BE2C (cell line): ENCODE data around the gene CIDEB.

Source experiments
- DNase-seq: peaks from one replicate; pipeline ENCODE4 v3.0.0-alpha.2; 2020
- H3K27me3 ChIP-seq: fragments of 250-450 bp; sonication (Bioruptor Pico); 2 replicates; pipeline ENCODE4 v1.5.1; 2020; ENCODE audit warnings: mild to moderate bottlenecking
- H3K36me3 ChIP-seq: fragments of 250-450 bp; sonication (Bioruptor Pico); 2 replicates; pipeline ENCODE4 v1.5.1; 2020; ENCODE audit warnings: mild to moderate bottlenecking
- H3K4me1 ChIP-seq: fragments of 250-450 bp; sonication (Bioruptor Pico); 2 replicates; pipeline ENCODE4 v1.5.1; 2020
- H3K4me3 ChIP-seq: 2 replicates; pipeline ENCODE4 v1.5.1; 2011; ENCODE audit warnings: low read depth, low read length
- H3K9me3 ChIP-seq: fragments of 250-450 bp; sonication (Bioruptor Pico); 2 replicates; pipeline ENCODE4 v1.5.1; 2020
- CTCF ChIP-seq: IDR thresholded peaks from 2 replicates; pipeline ENCODE4 v1.5.1; 2012; ENCODE audit warnings: mild to moderate bottlenecking, low read depth, low read length

Gene CIDEB

GRCh38 chr14:24271134-24271833 is 36.5 kb downstream of the CIDEB start, which contains the start of gene RABGGTA:
Gene RABGGTA, minus strand, starts transcription at chr14:24271597. Its CDS starts 482 bp downstream, at chr14:24271115.
- TF ChIP-seq CTCF: peak; percentile 58
- H3K4me1 ChIP-seq: no peaks in the 10 kb centered on the region

GRCh38 chr14:24270537-24271133 is 37.1 kb downstream of the CIDEB start:
- no peak for DNase-seq
- no peaks in the 10 kb centered on the region for H3K9me3 ChIP-seq
- H3K27me3 ChIP-seq: no peaks in the 10 kb centered on the region
- no peaks in the 10 kb centered on the region for H3K36me3 ChIP-seq
- TF ChIP-seq CTCF: no peak
- no peaks in the 10 kb centered on the region for H3K4me1 ChIP-seq
- H3K4me3 ChIP-seq: peak overlapping the region; percentile 76

More at GRCh38 chr14:24271134-24271833, 36.5 kb downstream of the CIDEB start, which contains the start of gene RABGGTA:
- Histone ChIP-seq H3K9me3 (no peaks in the 10 kb centered on the region), H3K4me3 (peak within 1 kb of the TSS; percentile 76), H3K36me3 (no peaks in the 10 kb centered on the region), H3K27me3 (no peaks in the 10 kb centered on the region)
- DNase-seq: peak; percentile 90

- Histone ChIP-seq H3K4me1 (no peaks in the 10 kb centered on the region), H3K9me3 (no peaks in the 10 kb centered on the region), H3K27me3 (no peaks in the 10 kb centered on the region), H3K36me3 (no peaks in the 10 kb centered on the region), H3K4me3 (no peak overlapping the region)
- no peak for TF ChIP-seq CTCF
- DNase-seq: no peak
Observed at GRCh38 chr14:24269910-24270536, 37.8 kb downstream of the CIDEB start.

- Histone ChIP-seq H3K36me3 (no peaks in the 10 kb centered on the region), H3K27me3 (no peaks in the 10 kb centered on the region), H3K9me3 (no peaks in the 10 kb centered on the region), H3K4me1 (no peaks in the 10 kb centered on the region), H3K4me3 (no peak overlapping the region)
- no peak for DNase-seq
- TF ChIP-seq CTCF: no peak
Observed at GRCh38 chr14:24269368-24269767, 38.4 kb downstream of the CIDEB start.

GRCh38 chr14:24268225-24268624 is 39.6 kb downstream of the CIDEB start:
- Histone ChIP-seq H3K36me3 (no peaks in the 10 kb centered on the region), H3K9me3 (no peaks in the 10 kb centered on the region), H3K27me3 (no peaks in the 10 kb centered on the region), H3K4me3 (no peak overlapping the region), H3K4me1 (no peaks in the 10 kb centered on the region)
- no peak for TF ChIP-seq CTCF
- DNase-seq: no peak

GRCh38 chr14:24267516-24267915 is 40.3 kb downstream of the CIDEB start:
- H3K4me1 ChIP-seq: no peaks in the 10 kb centered on the region
- H3K36me3 ChIP-seq: no peaks in the 10 kb centered on the region
- DNase-seq: no peak
- H3K4me3 ChIP-seq: no peak overlapping the region
- TF ChIP-seq CTCF: no peak
- no peaks in the 10 kb centered on the region for H3K27me3 ChIP-seq
- no peaks in the 10 kb centered on the region for H3K9me3 ChIP-seq
